ENCODE results near the gene SARDH. TPM values are rescaled to one million over a fixed set of nuclear protein-coding genes. Genes with fewer than 3 reads are reported as not detected.

Gene SARDH
- total and polyA plus RNA-seq, 2 of the 8 experiments (the other 6 are each of a cell fraction or from before 2014, with no cell fraction given), result 6.4 to 7.4 TPM

- TF ChIP-seq EP300 (IDR thresholded peaks at IDR 0.05; ENCODE audit: borderline replicate concordance in 1 of 2, low read depth in 2 of 2, low read length in 2 of 2), result no peak
- TF ChIP-seq CHD2 (IDR thresholded peaks at IDR 0.05; ENCODE audit: low read length), result no peak
- no peak for TF ChIP-seq KDM5A (IDR thresholded peaks at IDR 0.05; ENCODE audit: low read length)
Measured at GRCh38 chr9:133693703-133694529, 44.2 kb downstream of the SARDH start (continued).
